Activated CD4-positive, alpha-beta T cell treated with anti-CD3 and anti-CD28 coated beads, Interleukin-2, amount 50 U/mL, for 4 hours (primary cell): Measurements from ENCODE around the gene TPGS1.

Experiments
- DNase-seq, 2 experiments: peaks; one replicate each; pipeline ENCODE4 v3.0.0-alpha.2; 2020

TPGS1 gene

DNA sequence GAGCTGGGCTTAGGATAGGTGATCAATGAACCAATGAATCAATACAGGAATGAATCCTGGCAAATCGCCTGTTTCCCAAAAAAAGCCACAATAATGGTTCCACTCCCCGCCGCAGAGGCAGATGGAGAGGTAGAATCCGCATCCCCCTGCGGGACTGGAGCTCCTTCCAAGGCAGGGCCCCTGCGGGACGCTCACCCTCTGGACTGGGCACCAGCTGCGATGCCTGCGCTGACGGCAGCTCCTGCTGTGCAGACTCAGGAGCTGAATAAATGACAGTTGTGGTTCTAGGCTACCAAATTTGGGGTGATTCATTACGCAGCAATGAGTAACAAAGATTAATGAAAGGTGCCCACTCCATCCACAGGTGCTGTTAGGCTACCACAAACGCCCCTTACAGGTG, 15.4 kb downstream of the TPGS1 start:
- DNase-seq, result no peak

DNA sequence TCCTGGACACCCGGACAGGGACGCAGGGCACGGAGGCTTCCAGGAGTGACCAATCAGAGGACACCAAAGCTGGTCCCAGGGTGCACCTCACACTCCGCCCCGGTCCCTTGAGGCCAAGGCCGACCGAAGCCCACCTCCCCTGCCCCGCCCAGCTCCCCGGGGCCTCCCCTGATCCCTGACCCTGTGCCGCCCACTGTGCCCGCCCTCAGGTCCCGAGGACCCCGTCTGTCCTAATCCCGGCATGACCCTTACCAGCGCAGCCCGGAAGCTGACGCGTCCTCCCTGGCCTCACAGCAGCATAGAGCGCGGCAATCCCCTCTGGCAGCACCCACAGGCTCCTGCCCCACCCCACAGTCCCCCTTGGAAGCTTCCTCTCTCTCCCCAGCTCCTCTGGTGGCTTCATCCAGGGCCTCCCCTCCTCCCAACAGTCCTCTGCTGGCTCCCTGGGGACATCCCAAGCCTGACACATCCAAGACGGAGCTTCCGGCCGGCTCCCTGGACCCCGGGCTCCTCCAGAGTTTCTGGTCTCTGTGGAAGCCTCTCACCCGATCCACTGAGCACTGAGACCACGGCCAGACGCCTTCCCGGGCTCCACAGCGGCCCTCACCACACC, 16.9 kb downstream of the TPGS1 start:
- DNase-seq, result no peak

DNA sequence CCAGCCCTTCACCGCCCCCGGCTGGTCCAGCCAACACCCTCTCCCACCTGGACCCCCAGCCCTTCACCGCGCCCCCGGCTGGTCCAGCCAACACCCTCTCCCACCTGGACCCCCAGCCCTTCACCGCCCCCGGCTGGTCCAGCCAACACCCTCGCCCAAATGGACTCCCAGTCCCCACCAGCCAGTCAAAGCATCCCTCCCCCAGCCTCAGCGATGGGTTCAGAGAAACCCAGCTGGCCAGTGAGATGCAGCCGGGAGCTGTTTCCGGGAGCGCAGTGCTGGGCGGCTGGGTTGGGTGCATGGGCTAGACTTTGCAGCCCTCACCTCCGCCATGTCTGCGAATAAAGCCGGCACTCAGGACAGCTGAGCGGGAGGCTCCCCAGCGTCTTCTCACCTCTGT, 17.7 kb downstream of the TPGS1 start:
- DNase-seq, result no peak

DNA sequence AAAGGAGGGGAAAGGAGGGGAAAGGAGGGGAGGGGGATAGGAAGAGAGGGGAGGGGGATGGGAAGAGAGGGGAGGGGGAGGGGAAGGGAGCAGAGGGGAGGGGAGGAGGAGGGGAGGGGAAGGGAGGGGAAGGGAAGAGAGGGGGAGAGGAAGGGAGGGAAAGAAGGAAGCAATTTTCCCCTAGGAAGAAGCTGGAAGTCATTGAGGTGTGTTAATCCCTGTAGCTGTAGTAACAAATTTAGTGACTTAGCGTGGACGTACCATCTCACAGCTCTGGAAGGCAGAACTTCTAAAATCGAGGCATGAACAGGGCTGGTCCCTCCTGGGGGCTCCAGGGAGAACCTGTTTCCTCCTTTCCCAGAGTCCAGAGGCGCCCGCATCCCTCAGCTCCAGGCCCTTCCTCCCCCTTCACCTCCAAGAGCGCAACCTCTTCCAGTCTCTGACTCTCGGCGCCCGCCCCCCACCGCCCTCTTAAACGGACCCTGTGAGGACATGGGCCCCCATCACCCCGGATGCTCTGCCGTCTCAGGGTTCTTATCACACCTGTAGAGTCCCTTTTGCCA, 18.6 kb downstream of the TPGS1 start:
- no peak for DNase-seq

DNA sequence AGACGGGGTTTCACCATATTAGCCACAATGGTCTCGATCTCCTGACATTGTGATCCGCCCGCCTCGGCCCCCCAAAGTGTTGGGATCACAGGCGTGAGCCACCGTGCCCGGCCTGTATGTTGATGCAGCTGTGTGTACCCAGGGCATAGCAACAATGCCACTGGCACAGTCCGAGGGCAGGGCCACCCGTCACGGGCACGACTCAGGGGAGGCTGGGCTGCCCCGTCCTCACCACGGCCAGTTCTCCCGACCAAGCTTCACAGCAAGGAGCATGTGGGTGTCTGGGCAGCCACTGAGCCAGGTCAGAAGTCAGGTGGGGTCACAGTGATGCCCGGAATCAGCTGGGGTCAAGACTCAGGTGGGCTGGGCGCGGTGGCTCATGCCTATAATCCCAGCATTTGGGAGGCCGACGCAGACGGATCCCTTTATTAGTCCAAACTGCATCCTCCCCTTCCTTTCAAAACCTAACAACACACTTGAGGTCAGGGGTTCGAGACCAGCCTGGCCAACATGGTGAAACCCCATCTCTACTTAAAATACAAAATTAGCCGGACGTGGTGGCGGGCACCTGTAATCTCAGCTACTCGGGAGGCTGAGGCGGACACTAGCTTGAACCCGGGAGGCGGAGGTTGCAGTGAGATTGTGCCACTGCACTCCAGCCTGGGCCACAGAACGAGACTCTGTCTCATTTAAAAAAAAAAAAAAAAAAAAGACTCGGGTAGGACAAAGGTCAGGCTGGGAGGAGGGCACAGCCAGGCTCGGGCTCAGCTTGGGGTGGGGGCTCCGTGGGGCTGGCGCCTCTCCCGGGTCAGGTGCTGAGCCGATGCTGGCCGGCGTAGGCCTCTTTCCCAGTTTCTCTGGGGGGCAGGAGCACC, 23.1 kb downstream of the TPGS1 start:
- DNase-seq, result no peak

DNA sequence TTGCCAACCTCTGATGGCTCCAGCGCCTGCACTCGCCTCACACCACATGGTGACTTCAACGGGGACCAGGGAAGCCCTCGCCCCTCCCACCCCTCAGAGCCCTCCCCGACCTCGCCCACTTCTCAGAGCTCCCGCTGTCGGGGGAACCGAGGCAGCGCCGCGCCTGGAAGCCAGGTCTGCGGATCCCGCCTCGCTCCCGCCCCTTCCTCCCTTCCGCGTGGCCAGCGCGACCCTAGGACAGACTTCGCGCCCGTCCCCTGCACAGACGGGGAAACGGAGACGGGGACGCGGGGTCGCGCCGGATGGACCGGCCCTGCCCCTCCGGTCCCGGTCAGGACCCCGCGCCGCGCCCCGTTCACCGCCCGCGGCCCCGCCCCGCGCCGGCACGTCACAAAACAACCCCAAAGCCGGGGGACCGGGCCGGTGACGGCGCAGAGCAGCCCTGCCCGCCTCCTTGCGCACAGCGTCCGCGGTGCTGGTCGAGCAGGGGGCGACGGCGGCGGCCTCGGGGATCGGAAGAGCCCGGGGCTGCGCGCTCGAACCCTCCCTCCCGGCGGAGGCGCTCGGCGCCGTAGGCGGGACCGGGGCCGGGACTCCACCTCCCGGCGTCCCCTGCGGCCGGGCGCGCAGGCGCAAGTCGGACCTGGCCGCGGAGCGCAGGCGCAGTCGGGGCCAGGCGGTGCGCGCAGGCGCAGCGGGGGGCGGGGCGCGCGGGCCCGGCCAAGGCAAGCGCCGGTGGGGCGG, 23.9 kb downstream of the TPGS1 start:
- DNase-seq, result peak; percentile 73 to 78

DNA sequence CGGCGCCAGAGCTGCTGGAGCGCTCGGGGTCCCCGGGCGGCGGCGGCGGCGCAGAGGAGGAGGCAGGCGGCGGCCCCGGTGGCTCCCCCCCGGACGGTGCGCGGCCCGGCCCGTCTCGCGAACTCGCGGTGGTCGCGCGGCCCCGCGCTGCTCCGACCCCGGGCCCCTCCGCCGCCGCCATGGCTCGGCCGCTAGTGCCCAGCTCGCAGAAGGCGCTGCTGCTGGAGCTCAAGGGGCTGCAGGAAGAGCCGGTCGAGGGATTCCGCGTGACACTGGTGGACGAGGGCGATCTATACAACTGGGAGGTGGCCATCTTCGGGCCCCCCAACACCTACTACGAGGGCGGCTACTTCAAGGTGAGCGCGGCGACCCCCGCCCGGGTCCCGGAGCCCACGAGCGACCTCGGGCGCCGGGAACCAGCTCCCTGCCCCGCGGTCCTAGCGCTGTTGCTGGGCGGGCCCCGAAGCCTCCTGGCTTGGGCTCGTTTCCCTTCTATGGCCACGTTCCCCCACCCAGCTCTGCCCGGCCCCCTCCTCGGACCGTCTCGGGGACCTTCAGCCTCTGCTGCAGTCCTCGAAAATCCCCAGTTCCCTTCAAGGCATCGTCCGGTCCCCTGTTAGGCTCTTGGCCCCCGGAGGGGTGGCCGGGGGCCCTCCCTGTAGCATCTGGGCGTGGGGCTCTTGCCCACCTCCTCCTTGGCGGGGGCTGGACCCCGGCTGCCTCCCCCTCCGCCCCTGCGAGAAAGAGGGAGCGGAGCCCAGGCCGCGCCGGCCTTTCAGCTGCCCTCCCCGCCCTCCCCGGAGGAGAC, 24.7 kb downstream of the TPGS1 start, which contains the start of gene CDC34:
Gene CDC34 (plus strand): TSS at position 8 of the 808 bp plus-strand sequence. CDS start 172 bp downstream, at position 180.
- no peak for DNase-seq

DNA sequence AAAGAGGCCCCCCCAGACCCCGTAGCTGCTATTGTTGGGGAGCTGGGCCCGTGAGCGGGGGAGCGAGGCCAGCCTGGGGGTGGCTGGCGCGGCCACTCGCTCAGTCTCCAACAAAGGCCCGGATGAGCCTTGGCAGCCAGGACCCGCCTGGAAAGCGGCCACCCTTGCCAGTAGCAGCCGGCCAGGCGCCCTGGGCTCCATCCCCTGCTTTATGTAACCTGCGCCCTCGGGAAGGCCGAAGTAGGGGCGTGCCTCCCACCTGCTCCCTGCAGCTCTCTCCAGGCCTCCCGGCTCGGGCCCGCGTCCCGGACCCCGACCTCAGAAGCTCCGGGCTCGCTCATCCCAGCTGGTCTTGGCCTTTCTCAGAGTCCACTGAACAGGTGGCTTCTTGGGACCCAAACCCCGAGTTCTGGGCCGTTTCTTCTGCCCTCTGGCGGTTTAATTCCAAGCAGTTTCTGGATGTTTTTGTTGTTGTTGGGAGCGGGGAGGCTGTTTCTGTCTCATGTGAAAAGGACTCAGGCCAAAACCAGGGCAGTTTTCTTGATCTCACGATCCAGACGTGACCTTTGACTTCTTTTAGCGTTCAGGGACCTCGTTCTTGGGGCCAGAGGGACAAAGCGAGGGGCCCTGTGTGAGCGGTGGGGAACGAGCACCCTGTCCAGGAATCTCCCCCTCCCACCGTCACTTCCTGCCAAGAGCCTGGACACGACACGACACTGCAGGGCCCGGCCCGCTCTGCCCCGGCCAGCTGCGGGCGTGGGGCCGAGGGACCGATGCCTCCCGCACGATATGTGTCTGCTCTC, 25.5 kb downstream of the TPGS1 start:
- peak in 1 of 2 experiments; percentile 26 for DNase-seq

DNA sequence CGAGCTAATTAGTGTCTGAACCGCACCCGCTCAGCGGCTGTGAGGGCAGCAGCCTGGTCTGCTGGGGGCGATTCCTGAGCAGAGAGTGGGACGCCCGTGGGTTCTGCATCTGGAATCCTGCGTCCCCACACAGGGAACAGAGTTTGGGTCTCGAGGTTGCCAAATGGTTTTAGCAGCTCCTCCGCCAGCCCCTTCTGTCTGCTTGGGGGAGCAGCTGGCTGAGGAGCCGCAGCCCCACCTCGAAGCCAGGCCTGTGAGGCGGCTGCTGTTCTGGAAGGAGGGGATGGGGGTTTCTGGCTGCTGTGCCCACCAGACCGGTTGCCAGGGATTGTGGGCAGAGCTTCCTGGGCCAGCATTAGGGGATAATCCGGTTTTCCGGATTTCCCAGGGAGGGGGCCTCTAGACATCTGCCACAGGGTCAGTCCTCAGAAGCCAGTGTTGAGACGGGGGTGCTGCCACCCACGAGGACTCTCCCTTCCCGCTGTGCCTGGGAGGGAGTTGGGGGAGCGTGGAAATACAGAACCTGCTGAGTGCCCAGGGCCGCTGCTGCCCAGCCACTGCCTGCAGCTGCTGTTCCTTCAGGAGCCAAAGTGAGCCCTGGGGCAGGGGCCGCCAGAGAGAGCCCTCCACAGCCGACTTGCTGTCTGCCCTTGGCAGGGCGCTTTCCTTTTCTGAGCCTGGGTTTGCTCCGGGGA, 26.2 kb downstream of the TPGS1 start:
- no peak for DNase-seq

DNA sequence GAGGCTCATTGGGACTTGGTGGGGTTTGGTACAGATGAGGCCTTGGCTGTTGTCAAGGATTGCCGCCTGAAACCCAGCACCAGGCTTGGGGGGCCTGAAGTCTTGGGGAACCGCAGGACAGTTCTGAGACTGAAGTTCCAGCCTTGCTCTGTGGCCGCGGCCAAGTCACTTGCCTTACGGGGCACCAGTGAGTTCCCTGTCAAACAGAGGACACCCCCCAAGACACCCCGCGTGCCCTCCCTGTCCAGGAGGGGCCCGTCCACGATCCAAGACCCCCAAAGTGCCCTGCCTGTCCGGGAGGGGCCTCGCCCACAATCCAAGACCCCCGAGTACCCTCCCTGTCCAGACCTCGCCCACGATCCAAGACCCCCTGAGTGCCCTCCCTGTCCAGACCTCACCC, 26.8 kb downstream of the TPGS1 start:
- DNase-seq, result no peak

DNA sequence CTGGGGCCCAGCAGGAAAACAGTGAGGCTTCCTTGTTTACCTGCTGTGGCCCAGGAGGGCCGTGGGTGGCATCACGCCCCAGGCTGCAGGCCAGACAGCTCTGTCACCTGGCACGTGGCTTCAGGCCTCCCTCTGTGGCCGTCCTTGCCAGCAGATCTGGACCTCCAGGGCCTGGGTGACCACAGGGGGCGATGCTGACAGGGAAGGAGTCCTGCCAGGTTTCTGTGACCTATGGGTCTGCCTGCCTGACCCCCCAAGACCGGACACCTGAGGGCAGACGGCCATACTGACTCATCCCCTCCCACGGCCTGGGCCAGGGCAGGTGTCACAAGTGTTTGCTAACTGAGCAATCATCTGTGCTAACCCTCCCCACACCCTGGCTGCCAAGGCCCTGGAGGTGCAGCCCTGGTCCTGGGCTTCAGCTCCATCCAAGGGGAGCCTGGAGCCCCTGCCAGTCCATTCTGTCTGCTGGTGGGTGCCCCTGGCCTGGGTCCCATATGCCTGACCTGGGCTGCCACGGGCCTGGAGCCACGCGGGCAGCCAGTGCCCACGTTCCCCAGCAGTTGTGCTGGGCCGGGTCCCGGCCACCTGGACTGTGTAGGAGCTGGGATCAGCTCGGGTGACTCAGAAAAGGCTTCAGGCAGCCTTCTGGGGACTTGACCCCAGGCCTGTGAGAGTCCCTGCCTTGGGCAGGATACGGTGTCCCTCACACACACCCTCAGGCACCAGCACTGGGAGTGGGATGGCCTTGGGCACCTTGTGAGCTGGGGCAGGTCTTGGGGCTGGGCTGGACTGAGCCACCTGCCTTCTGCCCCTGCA, 27.9 kb downstream of the TPGS1 start:
- no peak for DNase-seq

DNA sequence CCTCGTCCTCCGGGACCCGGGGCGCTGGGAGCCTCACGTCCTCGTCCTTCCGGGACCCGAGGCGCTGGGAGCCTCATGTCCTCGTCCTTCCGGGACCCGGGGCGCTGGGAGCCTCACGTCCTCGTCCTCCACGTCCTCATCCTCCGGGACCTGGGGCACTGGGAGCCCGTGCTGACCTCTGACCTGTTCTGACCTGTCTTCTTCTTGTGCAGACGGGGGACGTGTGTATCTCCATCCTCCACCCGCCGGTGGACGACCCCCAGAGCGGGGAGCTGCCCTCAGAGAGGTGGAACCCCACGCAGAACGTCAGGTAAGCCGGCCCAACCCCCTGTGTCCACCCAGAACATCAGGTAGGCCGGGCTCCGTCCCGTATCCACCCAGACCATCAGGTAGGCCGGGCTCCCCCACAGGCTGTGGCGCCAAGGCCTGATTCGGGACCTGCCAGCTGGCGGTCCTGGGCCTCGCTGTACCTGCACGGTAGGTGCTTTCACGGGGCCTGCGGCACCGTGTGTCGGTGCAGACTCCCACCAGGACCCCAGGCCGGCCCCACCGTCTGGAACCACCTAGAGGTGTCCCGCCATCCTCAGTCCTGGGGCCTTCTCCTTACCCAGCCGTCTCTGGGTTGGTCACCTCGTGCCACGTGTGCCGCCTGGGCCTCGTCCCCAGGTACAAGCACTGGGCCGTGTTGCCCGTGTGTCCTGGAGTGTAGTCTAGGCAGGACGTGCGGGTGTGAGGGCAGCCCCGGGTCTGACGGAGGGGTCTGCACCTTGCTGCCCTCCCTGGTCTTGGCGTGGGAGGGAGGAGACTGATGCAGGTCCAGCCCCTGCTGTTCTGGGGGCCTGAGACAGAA, 29.0 kb downstream of the TPGS1 start:
- DNase-seq, result no peak

DNA sequence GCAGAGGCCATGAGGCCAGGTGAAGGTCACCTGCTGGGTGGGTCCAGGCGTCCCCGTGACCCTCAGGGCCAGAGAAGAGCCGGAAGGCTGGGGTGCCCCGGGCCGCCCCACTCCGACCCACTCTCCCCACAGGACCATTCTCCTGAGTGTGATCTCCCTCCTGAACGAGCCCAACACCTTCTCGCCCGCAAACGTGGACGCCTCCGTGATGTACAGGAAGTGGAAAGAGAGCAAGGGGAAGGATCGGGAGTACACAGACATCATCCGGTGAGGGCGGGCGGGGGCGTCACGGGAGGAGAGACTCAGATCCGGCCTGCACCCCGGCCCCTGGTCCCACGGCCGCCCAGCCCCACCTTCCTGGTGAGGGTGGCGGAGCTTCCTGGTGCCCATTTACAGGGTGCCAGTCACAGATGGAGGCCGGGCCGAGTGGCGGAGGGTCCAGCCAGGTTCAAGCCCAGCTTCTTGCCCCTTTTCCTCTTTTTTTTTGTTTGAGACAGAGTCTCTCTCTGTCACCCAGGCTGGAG, 29.6 kb downstream of the TPGS1 start:
- DNase-seq, result no peak

DNA sequence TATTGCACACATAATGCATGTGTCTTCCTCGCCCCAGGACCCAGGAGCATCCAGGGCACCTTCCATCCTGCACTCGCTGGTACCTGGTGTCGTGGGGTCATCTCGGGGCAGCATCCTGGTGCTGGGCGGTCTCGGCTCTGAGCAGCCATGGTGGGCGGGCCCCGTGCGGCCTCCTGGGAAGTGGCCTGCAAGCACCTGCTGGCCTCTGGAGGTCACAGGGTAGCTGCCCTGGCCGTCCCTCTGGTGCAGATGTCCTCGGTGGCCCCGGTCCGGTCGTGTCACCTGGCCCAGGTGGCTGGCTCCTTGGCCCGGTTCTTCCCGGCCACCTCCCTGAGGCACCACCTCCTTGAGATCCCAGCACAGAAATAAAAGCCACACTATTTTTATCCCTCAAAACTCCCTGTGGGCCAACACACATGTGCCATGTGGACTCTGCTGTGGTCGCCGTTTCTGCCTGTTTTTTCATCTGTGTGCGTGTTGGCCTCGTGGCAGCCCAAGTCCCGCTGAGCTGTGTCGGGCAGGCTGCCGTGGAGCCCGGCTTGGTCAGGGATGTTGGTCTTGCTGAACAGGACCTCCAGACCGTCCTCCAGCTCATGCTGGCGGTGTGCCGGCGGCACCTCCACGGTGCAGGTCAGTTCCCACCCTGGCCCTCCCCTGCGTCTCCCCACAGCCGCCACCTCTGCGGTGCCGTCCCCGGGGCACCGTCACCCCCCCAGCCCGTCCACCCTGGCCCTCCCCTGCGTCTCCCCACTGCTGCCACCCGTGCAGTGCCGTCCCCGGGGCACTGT, 31.5 kb downstream of the TPGS1 start:
- no peak for DNase-seq

DNA sequence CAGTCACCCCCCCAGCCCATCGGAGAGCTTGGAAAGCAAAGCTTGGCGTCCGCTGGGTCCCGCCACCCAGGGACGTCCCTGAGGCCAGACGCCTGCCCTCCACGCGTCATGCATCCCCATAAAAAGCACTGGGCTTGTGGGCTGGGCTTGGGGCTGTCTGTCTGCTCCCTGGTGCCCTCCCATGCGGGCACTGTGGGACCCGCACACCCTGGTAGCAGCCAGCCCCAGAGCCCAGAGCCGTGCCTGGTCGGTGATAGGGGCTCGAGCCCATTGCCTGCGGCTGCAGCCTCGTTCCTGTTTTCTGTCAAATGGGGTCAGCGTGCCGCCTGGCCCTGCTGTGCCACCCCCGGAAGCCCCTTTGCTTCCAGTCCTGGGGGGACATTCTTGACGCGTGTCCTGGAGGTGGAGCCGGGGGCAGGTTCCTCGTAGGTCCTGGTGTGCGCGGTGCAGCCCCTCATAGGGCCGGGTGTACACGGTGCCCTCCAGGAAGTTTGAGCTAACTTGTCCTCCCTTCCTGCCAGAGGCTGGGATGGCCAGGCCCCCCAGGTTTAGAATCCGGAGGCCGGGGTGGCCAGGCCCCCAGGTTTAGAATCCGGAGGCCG, 32.2 kb downstream of the TPGS1 start:
- no peak for DNase-seq

DNA sequence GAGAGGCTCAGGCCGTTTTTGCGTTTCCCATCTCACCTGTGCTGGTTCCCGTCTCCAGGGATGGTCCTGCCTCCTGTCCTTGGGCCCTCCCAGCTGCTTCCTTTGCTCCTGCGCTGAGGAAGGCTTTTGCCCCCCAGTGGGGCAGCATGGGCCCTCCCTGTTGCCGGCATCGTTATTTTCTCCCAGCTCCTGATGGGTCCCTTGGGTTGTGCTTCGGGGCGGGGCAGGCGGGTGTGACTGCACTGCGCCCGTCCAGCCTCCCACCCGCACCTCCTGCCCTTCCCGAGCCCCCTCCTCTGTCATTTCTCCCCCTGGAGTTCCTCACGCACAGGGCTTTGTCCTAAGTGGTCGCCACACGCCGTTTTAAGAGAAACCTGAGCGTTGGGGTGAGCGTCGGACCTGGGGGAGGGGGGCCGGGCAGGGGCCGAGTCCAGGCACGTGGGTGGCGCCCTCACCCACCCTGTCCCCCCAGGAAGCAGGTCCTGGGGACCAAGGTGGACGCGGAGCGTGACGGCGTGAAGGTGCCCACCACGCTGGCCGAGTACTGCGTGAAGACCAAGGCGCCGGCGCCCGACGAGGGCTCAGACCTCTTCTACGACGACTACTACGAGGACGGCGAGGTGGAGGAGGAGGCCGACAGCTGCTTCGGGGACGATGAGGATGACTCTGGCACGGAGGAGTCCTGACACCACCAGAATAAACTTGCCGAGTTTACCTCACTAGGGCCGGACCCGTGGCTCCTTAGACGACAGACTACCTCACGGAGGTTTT, 33.8 kb downstream of the TPGS1 start:
- DNase-seq, result no peak

DNA sequence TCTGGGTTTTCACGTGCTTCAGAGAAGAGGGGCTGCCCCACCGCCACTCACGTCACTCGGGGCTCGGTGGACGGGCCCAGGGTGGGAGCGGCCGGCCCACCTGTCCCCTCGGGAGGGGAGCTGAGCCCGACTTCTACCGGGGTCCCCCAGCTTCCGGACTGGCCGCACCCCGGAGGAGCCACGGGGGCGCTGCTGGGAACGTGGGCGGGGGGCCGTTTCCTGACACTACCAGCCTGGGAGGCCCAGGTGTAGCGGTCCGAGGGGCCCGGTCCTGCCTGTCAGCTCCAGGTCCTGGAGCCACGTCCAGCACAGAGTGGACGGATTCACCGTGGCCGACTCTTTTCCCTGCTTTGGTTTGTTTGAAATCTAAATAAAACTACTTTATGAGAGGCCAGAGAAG, 34.4 kb downstream of the TPGS1 start:
- no peak for DNase-seq
